HL-60 (cell line): ENCODE measurements around the gene FAM50B.

Source experiments
- CTCF ChIP-seq: IDR thresholded peaks from one replicate; pipeline ENCODE4 v1.5.1; 2011; ENCODE audit warnings: low read length, control low read depth, inconsistent platforms; ENCODE audit not compliant: insufficient read depth
- POLR2AphosphoS5 ChIP-seq: IDR thresholded peaks from 2 replicates; pipeline ENCODE4 v1.6.1; 2012; ENCODE audit warnings: low read depth

- TF ChIP-seq POLR2AphosphoS5 (no peak), CTCF (no peak)
Observed at GRCh38 chr6:3823671-3824070, 25.5 kb upstream of the FAM50B start.
